Neuronal stem cell (in vitro differentiated cells): ENCODE measurements around the gene GOT1.

ENCODE experiments used
- DNase-seq: peaks from one replicate; pipeline ENCODE4 v3.0.0-alpha.2; 2013; ENCODE audit warnings: low spot score
- H2AFZ ChIP-seq: one replicate; pipeline ENCODE4 v1.6.1; 2013; ENCODE audit warnings: mild to moderate bottlenecking, low read length, inconsistent platforms
- H2AK5ac ChIP-seq: 2 replicates; pipeline ENCODE4 v1.6.1; 2013; ENCODE audit warnings: low read depth, mild to moderate bottlenecking, inconsistent platforms, low read length, moderate library complexity, mixed read lengths
- H2BK120ac ChIP-seq: 2 replicates; pipeline ENCODE4 v1.6.1; 2013; ENCODE audit warnings: low read depth, mild to moderate bottlenecking, inconsistent platforms, low read length, moderate library complexity, mixed read lengths
- H2BK12ac ChIP-seq: one replicate; pipeline ENCODE4 v1.6.1; 2013; ENCODE audit warnings: low read length, inconsistent platforms
- H2BK15ac ChIP-seq: 2 replicates; pipeline ENCODE4 v1.6.1; 2013; ENCODE audit warnings: mild to moderate bottlenecking, low read length, inconsistent platforms, mixed read lengths
- H2BK5ac ChIP-seq: one replicate; pipeline ENCODE4 v1.6.1; 2013; ENCODE audit warnings: inconsistent platforms, mild to moderate bottlenecking, low read length, moderate library complexity
- H3K14ac ChIP-seq: one replicate; pipeline ENCODE4 v1.6.1; 2013; ENCODE audit warnings: low read length, inconsistent platforms
- H3K18ac ChIP-seq: 2 replicates; pipeline ENCODE4 v1.6.1; 2013; ENCODE audit warnings: low read length, inconsistent platforms
- H3K23ac ChIP-seq: 2 replicates; pipeline ENCODE4 v1.6.1; 2013; ENCODE audit warnings: low read depth, mild to moderate bottlenecking, mixed read lengths, low read length, inconsistent platforms; ENCODE audit not compliant: poor library complexity
- H3K27ac ChIP-seq: replicated peaks from 3 replicates; pipeline ENCODE4 v1.5.1; 2013; ENCODE audit warnings: low read length, inconsistent platforms
- H3K27me3 ChIP-seq, 3 experiments: 2 replicates each; pipeline ENCODE4 v1.6.1; 2013; ENCODE audit warnings: low read length in 3 of 3, mild to moderate bottlenecking in 2 of 3, inconsistent platforms in 1 of 3, low read depth in 1 of 3, mixed read lengths in 1 of 3, moderate library complexity in 1 of 3; ENCODE audit not compliant: control insufficient read depth in 3 of 3, insufficient read depth in 3 of 3
- H3K36me3 ChIP-seq, 2 donors: replicated peaks in 1 of 2; 2 replicates each; pipeline ENCODE4 v1.6.1; 2013; ENCODE audit warnings: low read length in 2 of 2; ENCODE audit not compliant: control insufficient read depth in 2 of 2, insufficient read depth in 2 of 2
- H3K4ac ChIP-seq: 2 replicates; pipeline ENCODE4 v1.6.1; 2013; ENCODE audit warnings: inconsistent platforms, mild to moderate bottlenecking, low read length, moderate library complexity
- H3K4me1 ChIP-seq, 2 donors: 1 replicate in 1 of 2; 2 replicates in 1 of 2; pipeline ENCODE4 v1.6.1; 2013; ENCODE audit warnings: low read length in 2 of 2, low read depth in 1 of 2; ENCODE audit not compliant: control insufficient read depth in 2 of 2, insufficient read depth in 1 of 2
- H3K4me2 ChIP-seq: one replicate; pipeline ENCODE4 v1.6.1; 2013; ENCODE audit warnings: mild to moderate bottlenecking, low read length, inconsistent platforms; ENCODE audit not compliant: insufficient read depth, poor library complexity, severe bottlenecking
- H3K4me3 ChIP-seq, 2 donors: 2 replicates each; pipeline ENCODE4 v1.5.1; 2013; ENCODE audit warnings: low read length in 2 of 2, mild to moderate bottlenecking in 2 of 2, inconsistent platforms in 1 of 2, moderate library complexity in 1 of 2
- H3K79me1 ChIP-seq: one replicate; pipeline ENCODE4 v1.6.1; 2013; ENCODE audit warnings: low read depth, mild to moderate bottlenecking, inconsistent platforms, low read length, moderate library complexity
- H3K9ac ChIP-seq: one replicate; pipeline ENCODE4 v1.6.1; 2013; ENCODE audit warnings: mild to moderate bottlenecking, low read depth, low read length, inconsistent platforms; ENCODE audit not compliant: poor library complexity
- H3K9me3 ChIP-seq, 2 donors: replicated peaks in 1 of 2; 2 replicates each; pipeline versions ENCODE3 to v1.6.1; 2013; ENCODE audit warnings: low read length in 2 of 2, mild to moderate bottlenecking in 2 of 2, inconsistent platforms in 1 of 2, low read depth in 1 of 2, mixed read lengths in 1 of 2, moderate library complexity in 1 of 2; ENCODE audit not compliant: control insufficient read depth in 2 of 2, insufficient read depth in 1 of 2
- H4K8ac ChIP-seq: one replicate; pipeline ENCODE4 v1.6.1; 2013; ENCODE audit warnings: low read depth, mild to moderate bottlenecking, inconsistent platforms, low read length, moderate library complexity
- H4K91ac ChIP-seq: one replicate; pipeline ENCODE4 v1.6.1; 2013; ENCODE audit warnings: low read length, low read depth, mild to moderate bottlenecking, inconsistent platforms; ENCODE audit not compliant: poor library complexity
- WGBS, 2 donors: extraction: QIAGEN DNeasy Blood & Tissue Kit; methylation state at CpG; one replicate each; pipeline ENCODE4 v1.1.7; 2013; ENCODE audit warnings: missing lambda C conversion rate in 2 of 2, mixed read lengths in 1 of 2; ENCODE audit not compliant: insufficient read length in 2 of 2, insufficient replicate concordance in 1 of 2; ENCODE audit errors: extremely low coverage in 2 of 2; 5-methylcytosine and 5-hydroxymethylcytosine counted together

The GOT1 gene

DNA sequence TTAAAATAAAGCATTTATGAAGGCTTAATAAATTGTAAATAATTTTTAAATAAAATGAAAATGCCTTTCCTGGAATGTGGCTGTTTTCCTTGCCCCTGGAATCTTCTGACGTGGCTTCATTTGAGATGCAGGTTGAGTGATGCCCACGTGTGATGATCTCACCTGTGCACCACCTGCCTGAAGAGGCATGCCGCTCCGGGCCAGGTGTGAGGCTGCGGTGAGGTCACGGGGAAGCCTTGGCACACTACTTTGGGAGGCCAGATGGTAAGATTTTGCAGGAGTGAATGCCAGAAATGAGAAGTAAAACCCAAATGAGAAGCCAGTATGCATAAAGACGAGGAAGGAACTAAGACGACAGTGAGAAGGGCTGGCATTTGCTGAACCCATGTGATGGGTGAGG, 36.2 kb downstream of the GOT1 start:
- H3K79me1 ChIP-seq = no peaks in the 10 kb centered on the region
- H3K9me3 ChIP-seq = no peaks in the 10 kb centered on the region
- no peak overlapping the region for H3K27ac ChIP-seq
- H2BK12ac ChIP-seq = no peak overlapping the region
- H3K9ac ChIP-seq = no peak overlapping the region
- H2AFZ ChIP-seq = no peak overlapping the region
- H3K23ac ChIP-seq = no peak overlapping the region
- no peak overlapping the region for H2BK15ac ChIP-seq
- H2BK5ac ChIP-seq = no peak overlapping the region
- H4K91ac ChIP-seq = no peak overlapping the region
- H3K4ac ChIP-seq = no peak overlapping the region
- peaks cover 0 to 7% (median 0%) of the 10 kb centered on the region in 3 experiments for H3K27me3 ChIP-seq
- WGBS, 2 donors = no CpG with 5 or more reads among the region's 8 CpGs
- no peak overlapping the region for H2BK120ac ChIP-seq
- DNase-seq = no peak
- no peaks in the 10 kb centered on the region for H3K4me1 ChIP-seq
- H3K18ac ChIP-seq = no peak overlapping the region
- no peak overlapping the region for H2AK5ac ChIP-seq
- no peak overlapping the region for H3K4me2 ChIP-seq
- no peak overlapping the region for H3K14ac ChIP-seq
- peaks cover 7 to 37% of the 10 kb centered on the region in 2 donors for H3K36me3 ChIP-seq
- no peak overlapping the region for H3K4me3 ChIP-seq
- H4K8ac ChIP-seq = no peak overlapping the region

DNA sequence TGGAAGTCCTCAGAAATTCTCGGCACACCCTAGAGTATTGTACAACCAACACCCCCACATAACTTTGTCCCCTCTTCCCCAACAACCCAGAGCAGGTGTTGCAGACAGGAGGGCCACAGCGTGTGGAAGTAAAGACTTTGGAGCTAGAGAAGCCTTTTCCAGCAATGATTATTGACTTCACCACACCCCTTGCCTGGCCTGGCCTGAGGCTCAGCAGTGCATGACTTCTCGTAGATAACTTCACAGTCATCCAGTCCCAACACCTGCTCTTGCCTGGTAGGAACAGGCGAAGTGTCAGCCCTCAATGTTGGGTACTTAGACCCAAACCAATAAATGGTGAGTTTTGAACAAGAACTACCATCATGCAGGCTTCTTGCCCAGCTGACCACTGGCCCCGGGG, 36.7 kb downstream of the GOT1 start:
- no peak overlapping the region for H4K91ac ChIP-seq
- no peak overlapping the region for H3K14ac ChIP-seq
- H4K8ac ChIP-seq = no peak overlapping the region
- no peak for DNase-seq
- no peak overlapping the region for H2BK12ac ChIP-seq
- peaks cover 7 to 31% of the 10 kb centered on the region in 2 donors for H3K36me3 ChIP-seq
- no peak overlapping the region for H3K4me3 ChIP-seq
- H3K27ac ChIP-seq = no peak overlapping the region
- H3K9me3 ChIP-seq = no peaks in the 10 kb centered on the region
- H3K27me3 ChIP-seq = peaks cover 0 to 9% (median 0%) of the 10 kb centered on the region in 3 experiments
- no peak overlapping the region for H2BK15ac ChIP-seq
- no CpG with 5 or more reads among the region's 5 CpGs for WGBS, 2 donors
- H3K4ac ChIP-seq = no peak overlapping the region
- H3K4me1 ChIP-seq = no peaks in the 10 kb centered on the region
- H3K23ac ChIP-seq = no peak overlapping the region
- H2AK5ac ChIP-seq = no peak overlapping the region
- H3K4me2 ChIP-seq = no peak overlapping the region
- no peak overlapping the region for H2BK5ac ChIP-seq
- no peak overlapping the region for H2BK120ac ChIP-seq
- no peak overlapping the region for H3K9ac ChIP-seq
- H3K79me1 ChIP-seq = no peaks in the 10 kb centered on the region
- H2AFZ ChIP-seq = no peak overlapping the region
- no peak overlapping the region for H3K18ac ChIP-seq

DNA sequence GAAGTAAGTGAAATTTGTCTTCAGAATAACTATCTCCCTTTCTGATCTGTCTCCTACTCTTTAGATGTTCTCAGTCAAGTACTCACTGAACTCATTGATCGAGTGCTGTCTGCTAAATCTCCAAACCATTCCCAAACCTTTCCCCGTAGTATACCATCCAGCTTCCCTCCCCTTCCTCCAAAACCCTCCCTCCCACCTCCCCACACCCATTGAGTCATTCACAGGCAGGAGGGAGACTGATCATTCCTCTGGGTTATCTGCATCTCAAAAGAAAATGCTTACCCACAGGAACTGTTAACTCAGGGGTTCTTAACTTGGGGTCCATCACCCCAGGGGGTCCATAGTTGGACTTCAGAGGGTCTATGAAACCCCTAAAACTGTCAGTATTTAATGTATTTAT, 37.4 kb downstream of the GOT1 start:
- H2BK120ac ChIP-seq = no peak overlapping the region
- H4K91ac ChIP-seq = no peak overlapping the region
- no peaks in the 10 kb centered on the region for H3K9me3 ChIP-seq
- H2BK5ac ChIP-seq = no peak overlapping the region
- no peaks in the 10 kb centered on the region for H3K79me1 ChIP-seq
- H3K4me1 ChIP-seq = no peaks in the 10 kb centered on the region
- H3K23ac ChIP-seq = no peak overlapping the region
- H3K27ac ChIP-seq = no peak overlapping the region
- no peak overlapping the region for H3K14ac ChIP-seq
- H2BK15ac ChIP-seq = no peak overlapping the region
- no peak overlapping the region for H4K8ac ChIP-seq
- H3K18ac ChIP-seq = no peak overlapping the region
- H3K4me2 ChIP-seq = no peak overlapping the region
- no peak overlapping the region for H3K4me3 ChIP-seq
- H3K36me3 ChIP-seq = peaks cover 7 to 25% of the 10 kb centered on the region in 2 donors
- H2AK5ac ChIP-seq = no peak overlapping the region
- H2BK12ac ChIP-seq = no peak overlapping the region
- H3K4ac ChIP-seq = no peak overlapping the region
- no peak overlapping the region for H3K9ac ChIP-seq
- peaks cover 0 to 16% (median 0%) of the 10 kb centered on the region in 3 experiments for H3K27me3 ChIP-seq
- H2AFZ ChIP-seq = no peak overlapping the region
- DNase-seq = no peak
- WGBS, 2 donors = 100% methylated on average over 1 of the region's 2 CpGs; no CpG with 5 or more reads in 1 of the 2 donors

DNA sequence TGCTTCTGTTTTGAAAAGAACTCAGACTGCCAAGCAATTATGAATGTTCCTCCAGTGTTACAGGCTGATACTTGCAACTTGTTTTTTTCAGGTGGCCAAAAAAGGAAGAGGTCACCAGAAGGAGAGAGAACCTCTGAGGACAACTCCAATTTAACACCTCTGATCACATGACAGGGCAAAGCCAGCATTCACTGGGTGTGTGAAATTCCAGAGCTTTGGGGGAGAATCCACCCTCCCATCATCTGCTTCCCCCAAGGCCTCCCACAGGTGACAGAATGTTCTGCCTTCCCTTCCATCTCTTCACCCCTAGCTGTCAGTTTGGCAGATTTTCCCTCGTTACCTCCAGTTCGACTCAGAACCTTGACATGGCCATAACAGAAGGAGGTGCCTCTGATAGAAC, 39.1 kb downstream of the GOT1 start:
- Histone ChIP-seq H3K4me3 (no peak overlapping the region), H2BK12ac (no peak overlapping the region), H3K4me2 (no peak overlapping the region), H3K4ac (no peak overlapping the region), H3K27me3 (peaks cover 0 to 29% (median 0%) of the 10 kb centered on the region in 3 experiments), H3K9me3 (no peaks in the 10 kb centered on the region), H4K8ac (no peak overlapping the region), H2AK5ac (no peak overlapping the region), H2BK15ac (no peak overlapping the region), H3K27ac (no peak overlapping the region), H3K23ac (no peak overlapping the region), H3K18ac (no peak overlapping the region), H2BK5ac (no peak overlapping the region), H3K9ac (no peak overlapping the region), H3K4me1 (no peaks in the 10 kb centered on the region), H3K36me3 (peaks cover 0 to 8% of the 10 kb centered on the region in 2 donors), H2AFZ (no peak overlapping the region), H2BK120ac (no peak overlapping the region), H3K14ac (no peak overlapping the region), H3K79me1 (no peaks in the 10 kb centered on the region), H4K91ac (no peak overlapping the region)
- WGBS, 2 donors = no CpG with 5 or more reads among the region's 2 CpGs
- DNase-seq = no peak
